ENCODE measurements around the gene FOXRED2.

The FOXRED2 gene

DNA sequence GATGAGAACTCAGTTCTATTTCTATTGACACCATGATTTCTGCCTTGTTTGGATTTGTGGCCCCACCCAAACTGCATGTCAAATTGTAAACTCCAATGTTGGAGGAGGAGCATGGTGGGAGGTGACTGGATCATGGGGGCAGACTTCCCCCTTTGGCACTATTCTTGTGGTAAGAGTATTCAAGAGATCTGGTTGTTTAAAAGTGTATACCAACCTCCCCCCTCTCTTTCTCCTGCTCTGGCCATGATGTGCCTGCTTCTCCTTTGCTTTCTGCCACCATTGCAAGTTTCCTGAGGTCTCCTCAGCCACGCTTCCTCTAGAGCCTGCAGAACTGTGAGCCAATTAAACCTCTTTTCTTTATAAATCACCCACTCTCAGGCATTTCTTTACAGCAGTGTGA, 7.9 kb upstream of the FOXRED2 start:
- DNase-seq (ENCODE audit: low spot score) = no peak

DNA sequence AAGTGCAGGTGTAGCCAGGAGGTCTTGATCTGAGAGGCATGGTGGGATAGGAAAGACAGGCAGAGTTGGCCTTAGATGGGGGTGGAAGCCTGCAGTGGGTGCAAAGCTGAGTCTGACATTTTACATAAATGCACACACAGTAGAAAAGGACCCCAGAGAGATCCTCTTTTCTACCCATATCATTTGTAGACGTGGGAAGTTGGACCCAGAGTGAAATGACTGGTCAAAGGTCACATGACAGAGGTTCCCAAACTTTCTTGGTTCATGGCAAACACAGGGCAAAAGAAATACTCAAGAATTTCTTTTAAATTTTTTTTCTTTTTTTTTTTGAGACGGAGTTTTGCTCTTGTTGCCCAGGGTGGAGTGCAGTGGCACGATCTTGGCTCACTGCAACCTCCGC, 6.2 kb upstream of the FOXRED2 start:
- no peak for DNase-seq (ENCODE audit: low spot score)

DNA sequence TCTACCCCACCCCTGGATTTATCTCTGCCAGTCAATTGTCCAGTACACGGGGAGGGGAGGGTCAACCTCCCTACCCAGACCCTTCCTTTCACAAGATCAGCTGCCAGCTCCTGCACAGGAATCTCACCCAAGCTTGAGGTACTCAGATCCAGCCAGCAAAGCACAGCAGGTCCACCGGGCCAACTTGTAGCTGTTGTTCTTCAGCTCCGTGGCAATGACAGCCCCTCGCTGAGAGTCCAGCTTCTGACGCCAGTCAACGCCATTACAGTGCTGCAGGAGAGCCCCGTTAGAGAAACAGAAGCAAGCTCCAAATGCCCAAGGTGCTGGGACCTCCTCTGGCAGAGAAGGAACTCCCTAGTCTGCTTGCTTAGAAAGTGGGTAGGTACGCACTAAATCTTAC, 5.5 kb upstream of the FOXRED2 start:
- no peak for DNase-seq (ENCODE audit: low spot score)

DNA sequence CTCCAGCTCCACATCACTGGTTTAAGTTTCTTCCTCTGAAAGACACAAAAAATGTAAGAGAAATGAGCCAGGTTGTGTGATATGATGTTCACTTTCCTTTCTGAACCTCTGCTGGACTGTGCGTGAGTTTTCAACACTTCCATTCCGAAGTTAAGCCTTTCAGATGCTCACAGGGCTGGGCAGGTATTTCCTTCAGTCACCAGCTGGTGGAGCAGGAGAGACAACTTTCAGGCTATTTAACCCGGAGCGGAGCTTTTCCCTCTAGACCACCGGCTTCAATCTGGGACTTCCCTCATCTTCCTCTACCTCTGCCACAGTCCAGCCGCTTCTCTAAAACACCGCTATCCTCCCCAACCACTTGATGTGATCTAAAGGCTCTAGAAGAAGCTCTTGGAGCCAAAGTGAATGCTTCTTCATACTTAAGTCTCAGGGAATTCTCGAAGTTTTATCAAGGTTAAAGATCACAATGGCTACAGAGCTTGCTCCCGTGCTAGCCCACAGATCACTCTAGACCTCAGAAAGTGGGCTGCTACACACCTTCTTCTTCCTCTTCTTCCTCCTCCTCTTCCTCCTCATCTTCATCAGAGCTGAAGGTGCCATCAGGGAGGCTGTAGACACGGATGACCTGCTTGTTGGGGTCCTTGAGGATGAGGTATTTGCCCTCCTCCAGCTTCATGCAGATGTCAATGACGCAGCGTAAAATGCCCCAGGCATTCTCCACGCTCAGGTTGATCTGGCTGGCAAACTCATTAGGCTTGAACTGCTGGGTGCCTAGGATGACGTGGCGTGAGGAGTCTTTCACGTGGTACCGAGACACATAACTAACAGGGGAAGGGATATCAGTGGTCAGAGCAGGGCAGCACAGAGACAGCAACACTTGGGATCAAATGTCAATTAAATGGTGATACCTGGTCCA, 4.4 kb upstream of the FOXRED2 start:
- peak; percentile 50 for DNase-seq (ENCODE audit: low spot score)

DNA sequence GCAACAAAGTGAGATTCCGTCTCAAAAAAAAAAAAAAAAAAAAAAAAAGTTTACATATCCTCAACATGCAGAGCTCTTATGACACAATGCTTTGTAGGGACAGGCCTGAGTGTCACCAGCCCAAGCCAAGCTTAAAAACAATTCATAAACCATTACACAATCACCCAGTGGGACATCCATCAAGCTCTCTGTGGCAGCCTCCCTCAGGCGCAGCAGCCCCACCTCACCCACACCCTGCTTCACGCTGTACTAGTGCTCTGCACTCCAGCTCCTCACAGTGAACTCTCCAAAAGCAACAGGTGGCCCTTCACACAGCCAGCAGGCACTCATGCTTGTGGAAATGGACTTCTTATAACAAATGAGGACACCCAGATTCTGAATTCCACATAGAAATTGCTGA, 3.5 kb upstream of the FOXRED2 start:
- no peak for DNase-seq (ENCODE audit: low spot score)

DNA sequence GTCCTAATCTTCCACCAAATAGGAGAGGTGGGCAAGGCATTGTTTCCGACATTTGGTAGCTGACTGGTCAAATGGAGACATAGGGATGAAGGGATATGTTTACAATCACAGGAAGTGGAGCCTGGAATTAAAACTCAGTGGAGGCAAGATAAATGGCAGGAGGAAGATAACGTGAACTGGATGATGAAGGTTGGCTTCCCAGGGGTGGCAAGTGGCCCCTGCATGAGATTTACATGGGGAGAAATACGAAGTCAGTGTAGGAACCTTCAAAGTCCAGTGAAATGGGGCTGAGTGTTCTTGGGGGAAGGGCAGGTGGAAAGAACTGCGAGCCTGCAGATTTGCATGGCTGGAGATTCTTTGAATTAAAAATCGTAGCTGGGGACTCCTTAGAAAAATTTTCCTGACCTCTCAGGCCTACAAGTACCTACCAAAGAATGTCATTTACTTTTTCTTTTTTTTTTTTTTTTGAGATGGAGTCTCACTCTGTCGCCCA, 724 bp upstream of the FOXRED2 start:
- no peak for DNase-seq (ENCODE audit: low spot score)

DNA sequence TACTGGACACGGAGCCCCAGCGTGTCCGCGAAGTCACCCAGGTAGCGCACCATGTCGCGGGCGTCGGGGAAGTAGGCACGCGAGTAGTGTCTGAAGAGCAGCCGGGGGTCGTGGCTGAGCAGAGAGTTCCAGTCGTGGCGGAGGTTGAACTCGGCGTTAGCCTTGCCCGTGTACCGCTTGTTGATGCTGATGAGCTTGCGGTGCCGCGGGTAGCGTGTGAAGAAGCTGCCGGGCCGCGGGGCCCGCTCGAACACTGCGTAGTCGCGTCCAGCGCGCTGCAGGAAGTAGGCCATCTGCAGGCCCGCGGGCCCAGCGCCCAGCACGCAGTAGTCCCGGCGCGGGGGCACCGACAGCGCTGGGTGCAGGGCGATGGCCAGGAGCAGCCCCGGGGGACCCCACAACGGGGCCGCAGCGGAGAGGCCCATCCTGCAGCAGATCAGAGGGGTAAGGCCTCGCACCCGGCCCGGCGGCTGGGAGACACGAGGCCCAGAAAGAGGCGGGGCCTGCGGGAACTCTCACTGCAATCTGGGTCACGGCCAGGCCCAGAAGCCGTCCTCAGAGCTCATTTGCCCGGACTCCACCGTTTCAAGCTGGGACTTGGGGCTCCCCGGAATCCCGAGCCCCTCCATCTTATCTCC, 723 bp downstream of the FOXRED2 start:
- no peak for DNase-seq (ENCODE audit: low spot score)

DNA sequence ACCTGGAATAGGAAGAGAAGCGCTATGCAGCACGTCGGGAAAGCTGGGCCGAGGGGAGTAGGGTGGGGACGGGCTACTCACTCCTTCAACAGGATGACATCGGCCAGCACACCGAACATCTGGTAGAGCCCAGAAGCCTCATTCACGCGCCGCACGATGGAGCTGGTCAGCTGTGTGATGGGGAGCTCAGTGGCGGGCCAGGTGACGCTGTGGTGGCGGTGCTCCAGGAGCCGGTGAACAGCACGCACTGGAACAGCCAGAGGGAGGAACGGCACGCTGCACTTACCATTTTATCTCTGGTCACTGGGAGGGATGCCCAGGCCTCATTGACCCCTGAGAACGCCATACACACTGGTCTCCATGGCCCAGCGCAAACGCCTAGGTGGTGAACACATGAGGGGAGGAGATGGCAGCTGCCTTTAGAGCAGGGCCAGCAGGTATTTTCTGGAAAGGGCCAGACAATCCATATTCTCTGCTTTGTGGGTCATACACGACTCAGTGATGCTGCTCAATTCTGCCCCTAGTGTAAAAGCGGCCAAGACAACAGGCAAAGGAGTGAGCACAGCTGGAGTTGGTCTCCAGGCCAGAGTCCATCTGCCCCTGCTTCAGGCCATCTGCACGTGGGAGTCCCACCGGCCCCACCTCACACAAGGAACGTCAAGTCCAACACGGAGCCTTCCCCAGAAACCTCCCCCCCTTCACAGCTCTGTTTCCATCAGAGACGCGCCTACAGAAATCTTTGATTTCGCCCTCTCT, 8.8 kb downstream of the FOXRED2 start:
- no peak for DNase-seq (ENCODE audit: low spot score)

DNA sequence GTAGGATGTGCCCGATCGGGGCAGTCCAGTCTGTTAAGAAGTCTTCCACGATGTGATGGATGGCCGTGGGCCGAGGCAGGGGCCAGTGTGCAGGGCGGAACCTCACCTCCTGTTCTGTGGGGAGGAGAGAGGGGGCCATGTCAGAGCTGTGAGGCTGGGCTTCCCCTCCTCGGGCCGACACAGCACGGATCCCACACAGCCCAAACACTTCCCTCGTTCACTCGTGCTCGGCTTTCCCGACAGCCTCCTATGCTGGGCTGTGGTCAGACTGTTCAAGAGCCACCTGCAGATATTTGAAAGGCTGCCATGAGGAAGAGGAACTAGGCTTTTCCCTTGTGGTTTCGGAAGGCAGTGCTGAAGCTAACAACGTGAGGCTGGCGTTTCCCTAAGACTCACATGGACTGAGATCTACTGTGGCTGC, 13.1 kb downstream of the FOXRED2 start:
- DNase-seq (ENCODE audit: low spot score) = no peak

DNA sequence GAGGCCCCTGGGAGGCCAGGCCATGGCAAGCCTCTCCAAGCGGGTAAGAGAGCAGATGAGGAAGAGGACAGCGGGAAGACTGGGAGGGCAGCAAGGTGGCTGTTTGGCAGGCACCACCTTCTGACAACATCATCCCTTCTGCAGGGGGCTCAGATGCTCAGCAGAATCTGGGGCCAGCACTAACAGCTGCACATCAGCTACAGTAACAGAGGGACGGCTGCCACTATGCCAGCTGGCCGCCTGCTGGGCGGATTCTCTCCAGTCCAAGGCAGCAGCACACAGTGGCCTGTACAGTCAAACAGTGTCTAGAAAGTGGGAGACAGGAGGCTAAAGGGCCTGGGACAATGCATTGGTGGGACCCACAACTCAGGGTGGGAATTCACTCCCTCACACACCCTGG, 14.7 kb downstream of the FOXRED2 start:
- DNase-seq (ENCODE audit: low spot score) = no peak

DNA sequence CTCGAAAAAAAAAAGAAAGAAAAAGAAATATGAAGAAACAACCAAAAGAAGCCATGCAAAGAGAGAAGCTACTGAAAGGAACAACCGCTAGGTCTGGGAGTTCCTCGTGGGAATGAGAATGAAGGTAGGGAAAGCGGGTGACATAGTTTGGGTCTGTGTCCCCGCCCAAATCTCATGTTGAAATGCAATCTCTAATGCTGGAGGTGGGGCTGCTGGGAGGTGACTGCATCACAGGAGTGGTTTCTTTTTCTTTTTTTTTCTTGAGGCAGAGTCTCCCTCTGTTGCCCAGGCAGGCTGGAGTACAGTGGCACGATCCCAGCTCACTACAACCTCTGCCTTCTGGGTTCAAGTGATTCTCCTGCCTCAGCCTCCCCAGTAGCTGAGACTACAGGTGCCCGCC, 15.7 kb downstream of the FOXRED2 start:
- DNase-seq (ENCODE audit: low spot score) = no peak

DNA sequence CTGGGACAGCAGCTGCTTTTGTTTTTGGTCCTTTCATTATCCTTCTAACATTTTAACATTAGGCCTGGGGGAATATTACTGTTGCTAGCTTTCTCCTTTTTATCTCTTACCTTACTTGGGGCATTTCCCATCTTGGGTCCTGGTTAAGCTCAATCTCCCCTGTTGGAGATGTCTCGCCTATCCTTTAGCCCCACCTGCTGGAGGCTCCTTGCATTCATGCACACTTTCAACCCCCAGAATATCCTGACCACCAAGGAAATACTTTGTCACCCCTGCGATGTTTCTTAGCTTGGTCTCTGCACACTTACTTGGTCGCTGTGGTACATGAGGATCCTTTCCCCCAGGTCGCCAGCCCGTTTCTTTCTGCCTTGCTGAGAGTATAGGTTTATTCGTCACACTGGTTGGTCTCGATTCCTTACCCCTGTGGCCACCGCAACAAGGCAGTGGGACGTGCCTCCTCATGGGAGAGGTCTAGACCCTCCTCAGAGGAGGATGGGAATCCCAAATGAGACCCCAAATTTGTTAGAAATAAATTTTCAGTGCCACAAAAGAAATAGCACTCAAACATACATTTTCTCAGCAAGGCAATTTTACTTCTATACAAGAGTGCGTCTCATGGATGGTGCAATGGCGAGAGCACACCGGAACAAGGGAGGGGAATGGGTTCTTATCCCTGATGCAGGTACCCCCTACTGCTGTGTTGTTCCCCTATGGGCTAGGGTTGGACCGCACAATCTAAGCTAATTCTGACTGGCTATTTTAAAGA, 20.0 kb downstream of the FOXRED2 start:
- DNase-seq (ENCODE audit: low spot score) = no peak

DNA sequence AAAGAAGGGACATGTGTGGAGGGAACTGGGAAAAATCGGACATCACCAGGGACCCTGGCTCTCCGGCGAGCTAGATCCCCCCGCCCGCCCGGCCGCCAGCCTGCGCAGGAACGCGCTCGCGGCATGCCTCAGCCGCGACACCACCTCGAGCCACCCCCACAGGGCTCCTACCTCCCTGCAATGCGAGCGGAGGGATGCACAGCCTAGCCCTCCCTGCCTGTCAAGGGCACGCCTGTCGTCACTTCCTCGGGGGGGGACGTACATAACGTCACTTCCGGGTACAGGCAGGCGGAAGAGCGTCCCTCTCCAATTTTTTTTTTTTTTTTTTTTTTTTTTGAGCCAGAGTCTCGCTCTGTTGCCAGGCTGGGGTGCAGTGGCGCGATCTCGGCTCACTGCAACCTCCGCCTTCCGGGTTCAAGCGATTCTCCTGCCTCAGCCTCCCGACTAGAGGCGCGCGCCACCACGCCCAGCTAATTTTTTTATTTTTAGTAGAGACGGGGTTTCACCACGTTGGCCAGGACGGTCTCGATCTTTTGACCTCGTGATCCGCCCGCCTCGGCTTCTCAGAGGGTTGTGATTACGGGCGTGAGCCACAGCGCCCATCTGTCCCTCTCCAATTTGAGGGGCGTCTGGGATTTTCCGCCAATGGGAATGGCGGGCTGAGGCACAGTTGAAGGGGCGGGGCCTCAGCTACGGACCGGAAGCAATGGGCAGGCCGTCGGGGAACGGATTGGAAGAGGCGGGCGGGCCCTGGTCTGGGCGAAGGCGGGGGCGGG, 25.3 kb downstream of the FOXRED2 start, which contains the start of gene TXN2:
Gene TXN2 (minus strand): TSS at position 248 of the 776 bp plus-strand sequence. CDS start 803 bp downstream, outside the sequence.
- DNase-seq (ENCODE audit: low spot score) = peak; percentile 87

DNA sequence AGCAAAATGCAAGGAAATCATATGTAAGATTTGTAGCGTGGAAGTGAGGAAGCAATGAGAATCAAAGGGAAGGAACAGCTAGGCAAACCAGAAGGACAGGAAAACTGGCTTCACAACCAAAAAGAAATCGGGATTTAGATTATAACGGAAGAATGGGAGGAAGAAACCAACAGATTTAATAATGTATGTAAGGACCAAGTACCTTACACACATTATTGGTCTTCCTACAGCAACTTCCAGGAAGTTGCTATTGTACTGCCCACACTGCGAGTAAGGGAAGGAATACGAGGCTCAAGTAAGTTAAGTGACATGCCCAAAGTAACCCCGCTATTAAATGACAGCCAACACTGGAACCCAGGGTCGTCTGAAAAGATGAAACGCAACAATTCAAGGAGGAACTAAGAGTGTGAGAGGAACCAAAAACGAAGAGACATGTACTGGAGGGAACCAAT, 25.9 kb downstream of the FOXRED2 start:
- no peak for DNase-seq (ENCODE audit: low spot score)

DNA sequence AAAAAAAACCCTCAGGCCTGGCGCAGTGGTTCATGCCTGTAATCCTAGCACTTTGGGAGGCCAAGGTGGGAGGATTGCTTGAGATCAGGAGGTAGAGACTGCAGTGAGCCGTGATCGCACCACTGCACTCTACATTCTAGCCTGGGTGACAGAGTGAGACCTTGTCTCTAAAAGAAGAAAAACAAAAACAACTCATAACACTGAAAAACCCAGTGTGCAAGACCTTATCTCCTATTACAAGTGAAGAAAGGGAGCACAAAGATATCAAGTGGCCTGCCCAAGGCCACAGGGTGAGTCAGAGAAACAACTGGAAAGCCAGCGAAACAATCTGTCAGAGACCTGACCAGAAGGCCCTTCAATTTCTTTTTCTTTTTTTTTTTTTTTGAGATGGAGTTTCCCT, 27.9 kb downstream of the FOXRED2 start:
- no peak for DNase-seq (ENCODE audit: low spot score)

DNA sequence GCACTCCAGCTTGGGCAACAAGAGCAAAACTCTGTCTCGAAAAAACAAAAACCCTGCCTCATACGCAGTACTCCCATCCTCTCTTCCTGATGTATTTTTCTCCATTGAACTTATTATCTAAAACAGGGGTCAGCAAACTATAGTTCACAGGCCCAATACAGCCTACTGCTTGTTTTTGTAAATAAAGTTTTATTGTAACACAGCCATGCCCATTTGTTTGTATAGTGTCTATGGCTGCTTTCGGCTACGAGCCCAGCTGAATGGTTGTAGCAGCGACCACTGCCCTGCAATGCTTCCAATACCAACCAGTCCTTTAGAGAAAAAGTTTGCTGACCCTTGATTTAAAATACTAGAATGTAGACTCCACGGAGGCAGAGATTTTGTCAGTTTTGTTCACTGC, 31.5 kb downstream of the FOXRED2 start:
- DNase-seq (ENCODE audit: low spot score) = no peak

DNA sequence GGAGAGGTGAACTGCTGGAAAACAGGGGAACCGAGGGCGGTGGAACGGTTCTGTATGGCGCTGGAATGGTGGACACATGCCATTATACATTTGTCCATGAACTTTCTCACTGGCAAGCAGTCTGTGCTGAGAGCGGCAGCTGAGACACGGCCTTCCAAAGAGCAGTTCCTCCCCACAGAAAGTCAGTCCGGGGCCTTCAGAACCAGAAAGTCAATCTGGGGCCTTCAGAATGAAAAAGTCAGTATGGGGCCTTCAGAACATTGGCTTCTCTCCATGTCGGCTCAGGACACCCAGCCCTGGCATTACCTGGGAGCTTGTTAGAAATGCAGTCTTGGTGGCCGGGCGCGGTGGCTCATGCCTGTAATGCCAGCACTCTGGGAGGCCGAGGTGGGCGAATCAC, 34.2 kb downstream of the FOXRED2 start:
- DNase-seq (ENCODE audit: low spot score) = no peak

DNA sequence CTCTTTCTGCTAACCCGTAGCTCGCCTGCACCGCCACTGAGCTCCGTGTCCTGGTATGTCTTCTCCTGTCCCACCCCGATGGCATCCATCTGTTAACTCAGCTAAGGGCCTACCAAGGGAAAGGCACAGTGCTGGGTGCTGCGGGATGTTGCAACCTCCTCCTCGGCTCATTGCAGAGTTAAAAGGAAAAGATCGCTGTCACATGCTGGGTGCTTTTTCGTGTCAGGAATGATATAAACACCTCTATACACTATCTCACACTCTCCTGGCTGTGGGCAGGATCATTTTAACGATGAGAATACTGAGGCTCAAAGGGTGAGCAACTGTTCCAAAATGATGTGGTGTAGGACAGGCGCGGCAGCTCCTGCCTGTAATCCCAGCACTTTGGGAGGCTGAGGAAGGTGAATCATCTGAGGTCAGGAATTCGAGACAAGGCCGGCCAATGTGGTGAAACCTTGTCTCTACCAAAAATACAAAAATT, 35.5 kb downstream of the FOXRED2 start:
- no peak for DNase-seq (ENCODE audit: low spot score)

DNA sequence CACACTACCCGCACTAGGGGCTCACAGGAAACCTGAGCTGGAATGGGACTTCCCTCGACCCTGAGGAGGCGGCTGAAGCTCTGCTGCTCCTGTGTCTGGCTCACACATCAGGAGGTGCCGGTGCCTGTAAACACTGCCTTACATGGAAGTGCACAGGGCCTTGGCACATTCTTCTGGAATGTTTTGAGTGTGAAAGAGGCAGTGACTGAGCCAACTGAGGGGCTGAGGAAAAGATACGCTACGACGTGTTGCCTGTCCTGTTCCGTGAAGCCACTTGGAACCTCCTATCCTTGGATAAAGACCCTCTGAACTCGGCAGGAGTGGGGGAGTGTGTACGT, 35.9 kb downstream of the FOXRED2 start:
- no peak for DNase-seq (ENCODE audit: low spot score)

DNA sequence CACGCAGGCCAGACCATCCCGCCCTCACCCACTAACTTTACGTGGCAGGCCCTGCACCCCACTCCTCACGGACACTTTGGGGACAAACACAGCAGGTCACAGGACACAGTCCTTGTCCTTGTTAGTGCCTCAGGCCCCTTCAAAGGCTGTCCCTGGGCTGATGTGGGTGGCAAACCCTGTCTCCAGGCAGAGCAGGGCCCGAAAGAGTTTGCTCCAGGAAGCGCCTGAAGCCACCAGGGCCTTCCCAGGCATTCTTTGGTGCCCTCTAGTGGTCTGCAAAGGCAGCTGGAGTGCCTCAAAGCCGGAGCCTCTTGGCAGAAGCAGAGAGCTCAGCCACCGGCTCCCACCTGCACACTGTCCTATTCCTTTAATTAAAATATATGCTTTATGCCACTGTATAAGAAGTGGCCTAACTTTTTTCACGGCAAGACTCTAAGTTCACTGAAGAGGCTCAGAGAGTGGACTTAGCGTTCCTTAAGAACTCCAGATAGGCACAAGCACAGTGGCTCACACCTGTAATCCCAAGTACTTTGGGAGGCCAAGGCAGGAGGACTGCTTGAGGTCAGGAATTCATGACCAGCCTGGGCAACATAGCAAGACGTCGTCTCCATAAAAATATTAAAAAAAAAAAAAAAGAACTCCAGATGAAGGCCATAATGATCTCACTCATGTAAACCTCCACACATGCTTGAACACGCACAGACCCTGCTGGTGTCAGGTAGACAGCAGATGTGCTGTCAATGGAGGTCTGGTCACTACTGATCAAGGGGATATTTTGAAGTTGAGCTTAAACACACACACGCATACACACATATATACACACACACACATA, 36.5 kb downstream of the FOXRED2 start:
- DNase-seq (ENCODE audit: low spot score) = peak; percentile 84
